ENCODE results near the gene COG7.
"Not testable (repeated sequence)": the region's sequence is repeated elsewhere in the genome, so short reads cannot be mapped to it uniquely, and the experiment has no call there.

The COG7 gene

DNA sequence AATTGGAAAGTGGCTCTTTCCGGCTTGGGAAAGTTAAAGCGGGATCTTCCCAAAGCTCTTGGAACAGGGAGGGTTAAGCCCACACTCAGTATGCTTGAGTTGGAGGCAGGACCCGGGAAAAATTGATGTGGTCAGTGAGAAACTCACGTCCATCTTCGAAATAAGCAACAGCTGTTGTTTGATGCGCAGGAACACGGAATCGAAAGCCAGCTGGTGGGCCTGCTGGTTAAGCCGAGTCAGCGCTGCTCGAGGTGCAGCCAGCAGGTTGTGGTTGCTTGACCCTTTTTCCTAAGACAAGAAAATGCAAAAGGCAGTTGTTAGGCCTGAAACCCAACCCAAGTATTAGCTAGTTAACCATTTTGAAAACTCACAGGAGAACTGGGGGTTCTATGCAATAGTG is 49.4 kb downstream of the COG7 start:
- Histone ChIP-seq H3F3A (ENCODE audit: low read depth) (no peaks in the 10 kb centered on the region), H3K9ac (ENCODE audit: low read depth, low read length, poor library complexity, severe bottlenecking) (no peak overlapping the region), H3K27me3 (ENCODE audit: insufficient read depth, low read length, poor library complexity, severe bottlenecking) (no peaks in the 10 kb centered on the region), H3K4me3 (ENCODE audit: low read length, poor library complexity, severe bottlenecking) (no peak overlapping the region), H4K20me1 (ENCODE audit: insufficient read depth, low read length, poor library complexity, severe bottlenecking) (no peaks in the 10 kb centered on the region), H3K79me2 (ENCODE audit: insufficient read depth, low read length) (no peaks in the 10 kb centered on the region), H3K9me3 (ENCODE audit: insufficient read depth, low read depth, low read length) (no peaks in the 10 kb centered on the region), H2AFZ (ENCODE audit: low read length) (no peak overlapping the region), H3K9me2 (replicated peaks; ENCODE audit: low read depth, low read length) (no peaks in the 10 kb centered on the region), H3K36me3 (ENCODE audit: insufficient read depth, low read length) (peaks cover 58% of the 10 kb centered on the region; the same call in 1 of the 2 replicates), H3K4me2 (ENCODE audit: low read depth, low read length, poor library complexity, severe bottlenecking) (no peak overlapping the region), H3K4me1 (ENCODE audit: insufficient read depth, low read length, poor library complexity, severe bottlenecking) (no peaks in the 10 kb centered on the region)
- TF ChIP-seq EZH2phosphoT487 (IDR thresholded peaks at IDR 0.05; ENCODE audit: borderline replicate concordance), result no peak
- TF ChIP-seq, protein P1, sequence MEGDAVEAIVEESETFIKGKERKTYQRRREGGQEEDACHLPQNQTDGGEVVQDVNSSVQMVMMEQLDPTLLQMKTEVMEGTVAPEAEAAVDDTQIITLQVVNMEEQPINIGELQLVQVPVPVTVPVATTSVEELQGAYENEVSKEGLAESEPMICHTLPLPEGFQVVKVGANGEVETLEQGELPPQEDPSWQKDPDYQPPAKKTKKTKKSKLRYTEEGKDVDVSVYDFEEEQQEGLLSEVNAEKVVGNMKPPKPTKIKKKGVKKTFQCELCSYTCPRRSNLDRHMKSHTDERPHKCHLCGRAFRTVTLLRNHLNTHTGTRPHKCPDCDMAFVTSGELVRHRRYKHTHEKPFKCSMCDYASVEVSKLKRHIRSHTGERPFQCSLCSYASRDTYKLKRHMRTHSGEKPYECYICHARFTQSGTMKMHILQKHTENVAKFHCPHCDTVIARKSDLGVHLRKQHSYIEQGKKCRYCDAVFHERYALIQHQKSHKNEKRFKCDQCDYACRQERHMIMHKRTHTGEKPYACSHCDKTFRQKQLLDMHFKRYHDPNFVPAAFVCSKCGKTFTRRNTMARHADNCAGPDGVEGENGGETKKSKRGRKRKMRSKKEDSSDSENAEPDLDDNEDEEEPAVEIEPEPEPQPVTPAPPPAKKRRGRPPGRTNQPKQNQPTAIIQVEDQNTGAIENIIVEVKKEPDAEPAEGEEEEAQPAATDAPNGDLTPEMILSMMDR (conservative IDR thresholded peaks at IDR 0.05; ENCODE audit: low read length), result no peak

DNA sequence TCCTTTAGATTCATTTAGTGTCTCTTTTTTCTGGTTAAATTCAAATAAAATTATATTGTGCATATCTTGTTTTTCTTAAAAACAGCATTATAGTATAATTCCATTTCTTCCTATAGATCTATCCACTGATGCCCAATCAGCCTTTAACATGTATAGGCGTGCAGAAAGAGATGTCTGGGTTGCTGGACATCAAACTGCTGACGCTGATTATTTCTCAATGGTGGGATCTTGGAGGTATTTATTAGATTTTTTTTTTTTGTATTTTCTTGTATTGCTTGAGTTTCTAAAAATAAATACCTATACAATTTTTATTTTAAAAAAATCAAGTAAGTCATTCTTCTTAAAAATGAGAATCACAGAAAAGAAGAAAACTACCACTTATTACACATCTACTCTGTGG is 50.9 kb downstream of the COG7 start:
- Histone ChIP-seq H4K20me1 (ENCODE audit: insufficient read depth, low read length, poor library complexity, severe bottlenecking) (no peaks in the 10 kb centered on the region), H3K9me2 (replicated peaks; ENCODE audit: low read depth, low read length) (no peaks in the 10 kb centered on the region), H3K4me3 (ENCODE audit: low read length, poor library complexity, severe bottlenecking) (no peak overlapping the region), H3F3A (ENCODE audit: low read depth) (no peaks in the 10 kb centered on the region), H3K4me1 (ENCODE audit: insufficient read depth, low read length, poor library complexity, severe bottlenecking) (no peaks in the 10 kb centered on the region), H3K27me3 (ENCODE audit: insufficient read depth, low read length, poor library complexity, severe bottlenecking) (no peaks in the 10 kb centered on the region), H3K36me3 (ENCODE audit: insufficient read depth, low read length) (peaks cover 67% of the 10 kb centered on the region; the same call in 1 of the 2 replicates), H3K9ac (ENCODE audit: low read depth, low read length, poor library complexity, severe bottlenecking) (no peak overlapping the region), H3K9me3 (ENCODE audit: insufficient read depth, low read depth, low read length) (no peaks in the 10 kb centered on the region), H3K4me2 (ENCODE audit: low read depth, low read length, poor library complexity, severe bottlenecking) (no peak overlapping the region), H2AFZ (ENCODE audit: low read length) (no peak overlapping the region), H3K79me2 (ENCODE audit: insufficient read depth, low read length) (no peaks in the 10 kb centered on the region)
- no peak for TF ChIP-seq EZH2phosphoT487 (IDR thresholded peaks at IDR 0.05; ENCODE audit: borderline replicate concordance)
- TF ChIP-seq, protein P1 (conservative IDR thresholded peaks at IDR 0.05; ENCODE audit: low read length), result no peak

DNA sequence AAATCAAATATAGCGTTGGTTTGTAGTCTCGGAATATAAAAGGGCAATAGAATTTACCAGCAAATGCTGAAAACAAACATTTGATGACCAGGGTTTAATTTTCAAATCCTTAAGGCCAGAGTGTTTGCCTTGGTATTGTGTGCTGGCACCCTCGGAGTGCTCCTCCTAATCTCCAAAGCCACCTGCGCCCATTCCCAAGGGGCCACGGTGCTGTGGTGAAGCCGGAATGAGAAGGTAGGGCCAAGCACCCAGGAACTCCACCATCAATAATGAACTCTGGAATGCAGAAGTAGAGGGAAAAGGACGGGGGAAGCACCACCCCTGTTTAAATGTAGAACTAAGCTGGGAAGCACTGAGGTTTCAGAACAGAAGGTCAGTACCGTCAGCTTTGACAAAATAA is 51.9 kb downstream of the COG7 start:
- Histone ChIP-seq H4K20me1 (ENCODE audit: insufficient read depth, low read length, poor library complexity, severe bottlenecking) (no peaks in the 10 kb centered on the region), H3K36me3 (ENCODE audit: insufficient read depth, low read length) (peaks cover 63% of the 10 kb centered on the region; the same call in 1 of the 2 replicates)

DNA sequence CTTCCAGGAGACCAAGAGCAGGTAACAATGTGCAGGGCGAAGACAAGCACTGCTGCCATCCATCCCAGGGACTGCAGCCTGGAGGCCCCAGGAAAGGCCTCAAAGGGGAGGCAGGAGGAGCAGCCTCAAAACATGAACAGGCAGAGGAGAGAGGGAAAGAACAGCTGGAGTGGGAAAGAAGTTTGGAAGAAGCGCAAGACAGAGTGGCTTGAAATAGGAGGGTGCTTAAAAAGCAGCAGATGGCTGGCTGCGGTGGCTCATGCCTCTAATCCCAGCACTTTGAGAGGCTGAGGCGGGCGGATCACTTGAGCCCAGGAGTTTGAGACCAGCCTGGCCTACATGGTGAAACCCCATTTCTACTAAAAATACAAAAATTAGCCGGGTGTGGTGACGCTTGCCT is 52.5 kb downstream of the COG7 start:
- H3K4me1 ChIP-seq (ENCODE audit: insufficient read depth, low read length, poor library complexity, severe bottlenecking); H3K9ac ChIP-seq (ENCODE audit: low read depth, low read length, poor library complexity, severe bottlenecking): not testable (repeated sequence)

More for the DNA sequence above, 51.9 kb downstream of the COG7 start:
- H3F3A ChIP-seq (ENCODE audit: low read depth), result no peaks in the 10 kb centered on the region
- no peaks in the 10 kb centered on the region for H3K79me2 ChIP-seq (ENCODE audit: insufficient read depth, low read length)
- H3K4me1 ChIP-seq (ENCODE audit: insufficient read depth, low read length, poor library complexity, severe bottlenecking), result no peaks in the 10 kb centered on the region
- TF ChIP-seq, protein P1 (conservative IDR thresholded peaks at IDR 0.05; ENCODE audit: low read length), result no peak
- TF ChIP-seq EZH2phosphoT487 (IDR thresholded peaks at IDR 0.05; ENCODE audit: borderline replicate concordance), result no peak
- H3K27me3 ChIP-seq (ENCODE audit: insufficient read depth, low read length, poor library complexity, severe bottlenecking), result no peaks in the 10 kb centered on the region
- H3K4me3 ChIP-seq (ENCODE audit: low read length, poor library complexity, severe bottlenecking), result no peak overlapping the region
- no peak overlapping the region for H3K4me2 ChIP-seq (ENCODE audit: low read depth, low read length, poor library complexity, severe bottlenecking)
- no peaks in the 10 kb centered on the region for H3K9me3 ChIP-seq (ENCODE audit: insufficient read depth, low read depth, low read length)
- no peak overlapping the region for H2AFZ ChIP-seq (ENCODE audit: low read length)
- H3K9ac ChIP-seq (ENCODE audit: low read depth, low read length, poor library complexity, severe bottlenecking), result no peak overlapping the region
- no peaks in the 10 kb centered on the region for H3K9me2 ChIP-seq (replicated peaks; ENCODE audit: low read depth, low read length)

More for the DNA sequence above, 52.5 kb downstream of the COG7 start:
- H3K4me2 ChIP-seq (ENCODE audit: low read depth, low read length, poor library complexity, severe bottlenecking); H3K4me3 ChIP-seq (ENCODE audit: low read length, poor library complexity, severe bottlenecking); H3K27me3 ChIP-seq (ENCODE audit: insufficient read depth, low read length, poor library complexity, severe bottlenecking); H3K79me2 ChIP-seq (ENCODE audit: insufficient read depth, low read length); H4K20me1 ChIP-seq (ENCODE audit: insufficient read depth, low read length, poor library complexity, severe bottlenecking); H3K9me2 ChIP-seq (replicated peaks; ENCODE audit: low read depth, low read length); H3F3A ChIP-seq (ENCODE audit: low read depth); H2AFZ ChIP-seq (ENCODE audit: low read length); H3K9me3 ChIP-seq (ENCODE audit: insufficient read depth, low read depth, low read length): not testable (repeated sequence)
- peaks cover 58% of the 10 kb centered on the region; the same call in 1 of the 2 replicates for H3K36me3 ChIP-seq (ENCODE audit: insufficient read depth, low read length)

Data from Loucy (cell line).